Cerebellar cortex (tissue), 1 donor: ENCODE measurements around the gene HTR1D.

Source experiments
- DNase-seq: peaks from one replicate; pipeline ENCODE4 v3.0.0-alpha.2; 2015; ENCODE audit warnings: low spot score

Gene HTR1D

DNA sequence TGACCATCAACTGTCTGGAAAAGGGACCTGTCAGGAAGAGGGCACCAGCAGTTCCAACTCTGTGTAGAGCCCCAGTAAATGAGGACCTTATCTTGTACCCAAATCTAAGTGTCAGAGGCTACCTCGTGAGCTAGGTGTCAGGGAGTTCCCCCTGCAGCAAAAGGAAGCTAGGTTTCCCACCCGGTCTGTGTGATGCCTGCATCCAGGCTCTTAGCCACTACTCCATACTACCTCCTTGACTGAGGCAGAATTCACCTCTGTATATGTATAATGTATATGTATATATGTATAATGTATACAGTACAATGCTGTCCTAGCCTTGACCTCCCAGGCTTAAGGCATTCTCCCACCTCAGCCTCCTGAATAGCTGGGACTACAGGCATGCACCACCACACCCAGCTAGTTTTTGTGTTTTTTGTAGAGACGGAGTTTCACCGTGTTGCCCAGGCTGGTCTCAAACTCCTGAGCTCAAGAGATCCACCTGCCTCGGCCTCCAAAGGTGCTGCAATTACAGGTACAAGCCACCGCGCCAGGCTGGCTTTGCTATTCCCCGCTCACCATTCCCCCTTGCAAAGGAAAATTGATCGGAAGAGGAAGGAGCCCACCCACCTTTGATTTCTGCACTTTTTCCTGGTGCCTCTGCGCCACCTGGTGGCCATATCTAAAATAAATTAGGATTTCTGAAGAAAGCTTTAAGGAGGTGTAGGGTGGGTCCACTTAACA lies 32.9 kb downstream of the HTR1D start:
- peak; percentile 62 for DNase-seq

GRCh38 chr1:23179862-23180261 lies 37.4 kb downstream of the HTR1D start:
- no peak for DNase-seq

DNA sequence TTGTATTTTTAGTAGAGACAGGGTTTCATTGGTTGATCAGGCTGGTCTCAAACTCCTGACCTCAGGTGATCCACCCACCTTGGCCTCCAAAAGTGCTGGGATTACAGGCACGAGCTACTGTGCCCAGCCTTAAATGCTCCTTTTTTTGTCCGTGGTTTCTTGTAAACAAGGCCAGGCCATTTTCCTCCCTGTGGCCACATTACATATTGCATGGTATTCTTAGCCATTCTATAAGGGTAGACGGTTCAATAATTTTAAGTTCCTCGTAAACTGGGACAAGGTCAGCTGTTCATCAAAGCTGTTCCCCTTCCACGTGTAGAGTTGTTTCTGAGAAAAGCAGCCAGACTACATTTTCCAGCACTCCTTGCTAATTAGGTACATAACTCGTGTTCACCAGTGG lies 38.4 kb downstream of the HTR1D start:
- DNase-seq, result peak; percentile 29

DNA sequence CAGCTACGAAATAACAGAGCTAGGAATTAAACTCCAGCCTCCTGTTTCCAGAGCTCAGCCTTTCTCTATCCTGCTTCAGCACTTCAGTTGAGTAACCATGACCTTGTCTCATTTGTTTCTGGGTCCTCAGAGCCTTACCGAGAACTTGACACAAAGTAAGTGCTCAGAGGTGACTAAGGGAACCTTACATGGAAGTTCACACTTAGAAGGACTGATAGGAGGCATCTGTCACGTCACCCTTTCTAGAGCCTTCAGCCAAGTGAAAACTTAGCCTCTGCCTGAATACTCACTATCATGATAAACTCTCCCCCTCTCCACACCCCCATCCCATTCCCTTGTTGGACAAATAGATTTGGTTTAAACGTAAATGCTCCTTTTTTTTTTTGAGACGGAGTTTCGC lies 38.9 kb downstream of the HTR1D start:
- no peak for DNase-seq

GRCh38 chr1:23177438-23178380 lies 39.6 kb downstream of the HTR1D start:
- DNase-seq, result peak; percentile 57

GRCh38 chr1:23177031-23177430 lies 40.3 kb downstream of the HTR1D start:
- no peak for DNase-seq

DNA sequence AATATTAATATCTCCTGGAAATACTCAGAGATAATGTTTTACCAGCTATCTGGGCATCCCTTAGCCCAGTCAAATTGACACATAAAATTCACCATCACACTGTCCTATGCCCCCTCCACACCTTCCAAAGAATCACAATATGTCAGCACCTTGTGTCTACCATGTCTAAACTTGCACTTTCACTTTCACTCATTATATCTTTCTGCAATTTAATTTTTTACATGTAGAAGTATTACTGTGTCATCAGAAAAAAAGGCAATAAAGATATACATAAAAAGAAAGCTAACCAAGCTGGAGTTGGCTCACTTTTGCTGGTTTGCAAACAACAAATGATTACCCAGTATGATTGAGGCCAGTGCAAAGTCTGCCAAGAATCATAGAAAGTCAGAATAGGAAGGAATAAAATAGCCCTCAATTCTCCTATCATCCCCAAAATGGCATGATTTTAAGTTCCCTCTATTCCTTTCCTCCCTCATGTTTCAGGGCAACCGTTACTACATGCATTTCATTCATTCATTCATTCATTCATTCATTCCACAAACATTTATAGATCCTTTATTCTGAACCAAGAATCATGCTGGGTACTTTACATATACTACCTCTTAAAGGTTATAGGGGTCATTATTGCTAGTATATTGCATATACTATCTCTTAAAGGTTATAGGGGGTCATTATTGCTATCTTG lies 42.7 kb downstream of the HTR1D start:
- no peak for DNase-seq

DNA sequence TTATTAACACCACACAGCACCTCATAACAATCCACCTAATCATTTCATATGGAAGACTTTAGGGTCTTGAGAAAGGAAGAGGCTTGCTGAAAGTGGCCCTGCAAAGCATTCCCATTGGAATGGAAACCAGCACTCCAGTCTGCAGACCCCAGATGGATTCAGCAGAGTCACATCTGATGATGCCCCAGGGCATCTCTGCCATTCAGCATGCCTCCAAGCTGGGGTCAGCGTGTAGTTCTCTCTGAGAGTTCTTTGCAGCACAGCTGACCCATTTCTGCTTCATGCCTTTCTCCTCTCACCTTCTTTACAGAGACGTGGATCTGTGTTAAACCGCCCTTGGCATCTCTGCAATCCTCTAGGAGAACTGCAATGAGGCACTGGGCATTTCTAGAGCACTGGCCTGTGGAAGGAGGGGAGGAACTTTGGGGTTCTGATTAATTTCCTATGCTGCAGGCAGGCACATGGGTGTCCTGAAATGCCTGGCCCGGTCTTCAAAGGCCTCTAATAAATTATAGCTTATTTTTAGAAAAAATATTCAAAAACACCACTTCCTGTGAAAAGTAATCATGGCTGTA lies 46.0 kb downstream of the HTR1D start:
- DNase-seq, result no peak

DNA sequence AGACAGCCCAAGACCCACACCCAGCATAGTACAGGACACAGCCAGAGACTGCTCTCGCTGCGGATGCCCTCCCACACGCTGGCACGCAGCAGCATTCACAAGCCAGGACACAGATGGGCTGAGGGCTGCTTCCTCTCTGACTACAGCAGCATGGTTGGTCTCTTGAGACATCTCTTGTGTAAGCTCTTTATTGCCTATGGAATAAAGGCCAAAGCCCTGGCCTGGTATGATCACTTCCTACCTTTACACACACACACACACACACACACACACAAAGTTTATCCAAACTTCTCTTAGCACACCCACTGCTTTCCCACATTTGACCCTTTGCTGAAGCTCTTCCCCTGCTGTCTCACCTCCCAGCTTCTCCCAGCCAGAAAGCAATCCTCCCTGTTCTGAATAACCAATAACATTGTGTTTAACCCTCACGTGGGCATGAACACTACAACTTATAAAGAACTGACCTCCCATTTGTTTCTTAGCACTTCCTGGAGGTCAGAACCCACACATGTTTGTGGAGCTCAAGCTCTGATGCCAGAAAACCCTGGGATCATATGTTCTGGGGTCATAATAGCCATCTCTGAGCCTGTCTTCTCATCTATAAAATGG lies 47.5 kb downstream of the HTR1D start:
- DNase-seq, result peak; percentile 57

- DNase-seq, result no peak
Measured at GRCh38 chr1:23169195-23169575, 48.1 kb downstream of the HTR1D start.

DNA sequence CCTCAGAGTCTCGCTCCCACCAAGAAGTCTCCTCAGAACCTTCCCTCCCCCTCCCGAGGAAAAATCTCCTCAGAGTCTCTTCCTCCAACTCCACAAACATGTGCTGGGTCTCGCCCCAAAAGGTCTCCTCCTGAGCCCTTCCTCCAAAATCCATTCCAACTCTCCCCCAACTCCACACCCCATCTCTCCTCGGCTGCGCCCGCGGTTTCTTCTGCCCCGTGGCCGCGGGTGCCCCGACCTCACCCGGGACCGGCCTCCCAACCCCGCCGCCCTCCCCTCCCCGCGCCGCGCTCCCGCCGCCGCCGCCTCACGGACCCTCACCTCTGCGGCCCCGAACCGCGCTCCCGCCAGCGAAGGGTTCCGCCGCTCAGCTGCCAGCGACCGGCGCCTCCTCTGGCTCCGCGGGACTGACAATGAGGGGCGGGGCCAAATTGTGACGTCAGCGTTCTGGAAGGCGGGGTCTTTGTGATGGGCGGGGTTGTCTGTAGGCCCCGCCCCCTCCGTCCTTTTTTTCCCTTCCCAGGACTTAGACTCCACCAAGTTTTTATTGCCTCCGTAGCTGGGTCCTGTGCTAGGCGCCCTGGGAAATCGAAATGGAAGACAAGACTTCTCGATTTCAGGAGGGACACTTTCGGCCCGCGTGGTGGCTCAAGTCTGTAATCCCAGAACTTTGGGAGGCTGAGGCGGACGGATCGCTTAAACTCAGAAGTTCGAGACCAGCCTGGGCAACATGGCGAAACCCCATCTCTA lies 48.7 kb downstream of the HTR1D start, which contains the start of gene LUZP1:
TSS of gene LUZP1 (minus strand) at position 412 of the 750 bp plus-strand sequence.
- peak; percentile 90 for DNase-seq

DNA sequence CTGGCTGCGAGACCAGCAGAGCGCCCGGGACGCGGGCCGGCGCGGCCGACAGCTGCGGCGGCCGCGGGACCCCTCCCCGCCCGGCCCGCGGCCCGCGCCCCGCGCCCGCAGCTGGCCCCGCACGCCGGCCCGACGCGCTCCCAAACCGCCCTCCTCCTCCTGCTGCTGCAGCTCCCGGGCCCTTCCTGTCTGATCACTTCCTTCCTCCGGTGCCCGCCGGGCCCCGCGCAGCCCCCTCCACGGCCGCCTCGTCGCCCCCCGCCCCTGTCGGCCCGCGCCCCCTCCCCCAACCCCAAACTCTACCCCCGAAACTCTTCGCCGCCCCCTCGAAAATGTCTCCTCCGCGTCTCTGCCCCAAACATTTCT lies 49.2 kb downstream of the HTR1D start:
- DNase-seq, result no peak

DNA sequence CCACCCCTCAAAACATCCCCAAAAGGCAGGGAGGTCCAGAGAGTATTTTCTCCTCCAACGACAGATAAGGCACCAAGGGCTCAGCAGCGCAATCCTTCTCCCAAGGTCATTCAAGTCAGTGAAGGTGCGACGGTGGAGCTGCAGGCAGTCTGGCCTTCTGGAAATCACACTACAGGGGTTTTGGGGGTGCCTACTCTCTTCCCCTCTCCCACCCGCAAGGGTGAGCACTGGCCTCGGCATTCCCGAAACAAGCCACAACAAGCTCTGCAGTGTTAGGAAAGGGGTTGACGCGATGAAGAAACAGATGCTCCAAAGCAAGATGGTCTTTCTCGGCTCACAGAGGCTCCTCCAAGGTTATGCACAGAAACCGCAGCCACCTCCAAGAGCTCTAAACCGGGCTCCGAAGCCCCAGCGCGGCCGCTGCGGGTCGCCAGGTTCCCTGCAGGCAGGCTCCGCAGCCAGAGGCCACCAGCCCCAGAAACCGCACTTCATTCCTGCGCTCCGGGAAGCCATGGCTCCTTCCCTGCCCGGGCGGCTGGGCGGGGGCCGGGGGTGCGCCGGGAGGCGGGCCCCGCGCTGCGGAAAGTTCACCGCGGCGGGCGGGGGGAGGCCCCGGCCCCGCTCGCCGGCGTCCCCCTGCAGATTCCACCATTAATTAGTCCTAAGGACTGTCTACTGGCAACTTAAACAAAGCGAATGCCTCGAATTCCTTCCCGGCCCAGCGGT lies 49.8 kb downstream of the HTR1D start:
- DNase-seq, result peak; percentile 41

DNA sequence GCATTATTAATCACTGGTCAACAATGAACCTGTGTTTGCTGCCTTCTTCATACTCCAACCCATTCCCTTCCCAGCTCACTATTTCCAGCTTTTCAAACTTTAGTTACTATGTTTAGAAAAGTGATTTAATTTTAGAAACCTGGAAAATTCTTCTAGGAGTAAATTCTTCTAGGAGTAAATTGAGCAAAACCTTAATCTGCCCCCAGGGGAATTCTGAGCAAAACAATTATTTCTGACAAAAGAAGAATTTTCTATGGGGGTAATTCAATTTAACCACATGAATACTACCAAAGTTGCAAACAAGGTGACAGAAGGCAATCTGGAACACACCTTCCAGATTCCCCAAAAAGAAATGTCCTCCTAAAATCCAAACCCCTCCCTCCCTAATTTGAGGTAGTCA lies 50.4 kb downstream of the HTR1D start:
- DNase-seq, result no peak

- no peak for DNase-seq
Measured at GRCh38 chr1:23163395-23163794, 53.9 kb downstream of the HTR1D start.

- DNase-seq, result no peak
Measured at GRCh38 chr1:23159963-23160877, 57.1 kb downstream of the HTR1D start.

DNA sequence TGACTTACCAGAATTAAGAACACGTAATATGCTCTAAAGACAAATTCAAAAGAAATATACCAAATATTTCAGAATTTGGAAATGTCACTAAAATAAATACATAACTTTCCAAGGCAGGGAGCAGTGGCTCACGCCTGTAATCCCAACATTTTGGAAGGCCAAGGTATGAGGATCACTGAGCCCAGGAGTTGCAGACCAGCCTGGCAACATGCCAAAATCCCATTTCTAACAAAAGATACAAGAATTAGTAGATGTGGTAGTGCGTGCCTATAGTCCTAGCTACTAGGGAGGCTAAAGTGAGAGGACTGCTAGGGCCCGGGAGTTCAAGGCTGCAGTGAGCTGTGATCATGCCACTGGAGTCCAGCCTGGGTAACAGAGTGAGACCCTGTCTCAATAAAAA lies 60.4 kb downstream of the HTR1D start:
- DNase-seq, result no peak

DNA sequence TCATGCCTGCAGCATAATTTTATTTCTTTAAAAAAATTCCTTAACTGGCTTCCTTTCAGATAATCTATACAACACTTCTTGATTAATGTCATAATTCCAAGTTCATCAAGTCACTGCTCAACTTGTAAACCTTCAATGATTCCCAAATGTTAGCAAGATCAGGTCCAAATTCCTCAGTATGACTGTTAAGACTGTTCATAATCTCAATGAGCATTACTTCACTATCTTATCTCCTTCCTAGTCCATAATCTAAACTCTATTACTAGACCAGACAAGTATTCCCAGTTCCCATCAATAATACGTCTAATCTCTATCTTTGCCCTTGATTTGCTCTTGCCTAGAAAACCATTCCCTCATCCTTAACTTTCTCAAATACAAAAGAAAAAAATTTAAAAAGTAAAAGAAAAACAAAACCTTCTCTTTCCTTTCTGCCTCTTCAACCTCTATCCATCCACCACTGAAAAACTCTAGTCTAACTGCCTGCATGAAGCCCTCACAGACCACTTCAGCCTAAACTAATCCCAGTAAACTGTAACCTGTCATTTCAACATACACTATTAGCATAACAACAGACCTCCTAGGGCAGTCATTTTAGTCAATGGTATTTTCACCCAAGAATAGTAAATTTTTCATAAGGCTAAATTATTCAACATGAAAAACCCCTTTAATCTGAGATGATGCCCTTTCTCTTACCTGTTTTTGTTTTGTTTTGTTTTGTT lies 64.2 kb downstream of the HTR1D start:
- DNase-seq, result no peak

DNA sequence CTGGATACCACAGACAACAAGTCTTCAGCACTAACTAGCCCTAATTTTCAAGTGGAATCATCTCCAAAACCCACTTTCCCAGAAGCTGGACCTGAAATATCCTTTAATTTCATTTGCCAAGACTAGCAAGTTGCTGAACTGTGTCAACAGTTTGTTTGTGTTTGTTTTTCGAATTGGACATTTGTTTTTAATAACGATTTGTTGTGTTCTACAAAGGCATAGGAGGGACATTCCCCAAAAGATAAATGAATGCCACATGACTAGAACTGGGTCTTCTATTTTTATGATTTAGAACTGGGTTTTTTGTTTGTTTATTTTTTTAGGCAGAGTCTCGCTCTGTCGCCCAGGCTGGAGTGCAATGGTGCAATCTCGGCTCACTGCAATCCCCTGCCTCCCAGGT lies 66.6 kb downstream of the HTR1D start:
- no peak for DNase-seq
